Right lobe of liver (tissue), 4 donors: ENCODE results near the gene CALML4.

Experiments
- CTCF ChIP-seq, 4 donors: fragments of 200-600 bp in 3 of 4; fragments of 450-650 bp in 1 of 4; IDR thresholded peaks; one replicate each; pipeline versions ENCODE4 v1.5.1 to v1.8.0; 2016 to 2022; ENCODE audit warnings: antibody characterized with exemption in 4 of 4, mild to moderate bottlenecking in 2 of 4
- POLR2A ChIP-seq: fragments of 450-650 bp; IDR thresholded peaks from one replicate; pipeline ENCODE4 v1.6.1; 2017; ENCODE audit warnings: antibody characterized with exemption, mild to moderate bottlenecking
- donor health status: DM: no; HTN: no; CAD: no.
- donor health status: DM: no; HTN: no; CAD: no.
- donor health status: DM: no; HTN: yes; CAD: no.

GRCh38 chr15:68206711-68207151, 1.6 kb upstream of the CALML4 start:
- TF ChIP-seq CTCF (IDR thresholded peaks at IDR 0.05): no peak
- no peak for TF ChIP-seq POLR2A
